T1000 (cell line): ENCODE data around the gene EGFLAM.

Source experiments
- DNase-seq: peaks from one replicate; lab custom pipeline; 2025; ENCODE audit warnings: mixed read lengths; lab: John Stamatoyannopoulos, UW

EGFLAM gene

DNA sequence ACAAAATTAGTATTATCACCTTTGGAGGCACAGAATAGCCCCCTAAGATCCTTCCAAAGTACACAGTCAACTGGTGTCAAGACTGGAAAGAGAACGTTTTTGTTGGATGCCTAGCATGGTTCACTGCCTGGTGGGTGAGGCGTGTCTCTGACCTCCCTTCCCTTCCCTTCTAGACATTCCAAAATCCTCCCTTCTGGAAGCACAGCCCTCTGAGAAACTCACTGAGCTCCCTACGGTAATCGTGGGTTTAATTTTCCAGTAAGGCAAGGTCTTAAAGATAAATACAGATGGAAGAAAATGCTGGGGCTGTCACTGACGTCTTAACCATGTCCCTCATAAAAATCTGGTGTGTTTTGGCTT, 159.3 kb downstream of the EGFLAM start:
- no peak for DNase-seq

DNA sequence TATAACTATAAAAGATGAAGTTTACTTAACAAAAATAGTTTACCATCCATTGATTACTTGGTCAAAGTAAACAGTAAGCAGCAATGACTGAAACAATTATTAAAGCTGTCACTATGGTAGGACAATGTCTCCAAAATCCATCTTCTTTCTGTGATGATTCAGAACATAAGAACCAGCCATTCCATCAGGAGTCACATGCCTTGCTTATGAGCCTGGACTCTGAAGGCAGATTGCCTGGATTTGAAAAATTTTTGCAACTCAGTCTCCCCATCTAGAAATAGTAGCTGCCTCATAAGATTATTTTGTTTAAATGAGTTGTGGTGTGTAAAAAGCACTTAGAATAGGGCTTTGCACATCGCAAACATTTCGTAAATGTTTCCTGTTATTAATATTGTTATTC, 161.9 kb downstream of the EGFLAM start:
- DNase-seq = no peak

DNA sequence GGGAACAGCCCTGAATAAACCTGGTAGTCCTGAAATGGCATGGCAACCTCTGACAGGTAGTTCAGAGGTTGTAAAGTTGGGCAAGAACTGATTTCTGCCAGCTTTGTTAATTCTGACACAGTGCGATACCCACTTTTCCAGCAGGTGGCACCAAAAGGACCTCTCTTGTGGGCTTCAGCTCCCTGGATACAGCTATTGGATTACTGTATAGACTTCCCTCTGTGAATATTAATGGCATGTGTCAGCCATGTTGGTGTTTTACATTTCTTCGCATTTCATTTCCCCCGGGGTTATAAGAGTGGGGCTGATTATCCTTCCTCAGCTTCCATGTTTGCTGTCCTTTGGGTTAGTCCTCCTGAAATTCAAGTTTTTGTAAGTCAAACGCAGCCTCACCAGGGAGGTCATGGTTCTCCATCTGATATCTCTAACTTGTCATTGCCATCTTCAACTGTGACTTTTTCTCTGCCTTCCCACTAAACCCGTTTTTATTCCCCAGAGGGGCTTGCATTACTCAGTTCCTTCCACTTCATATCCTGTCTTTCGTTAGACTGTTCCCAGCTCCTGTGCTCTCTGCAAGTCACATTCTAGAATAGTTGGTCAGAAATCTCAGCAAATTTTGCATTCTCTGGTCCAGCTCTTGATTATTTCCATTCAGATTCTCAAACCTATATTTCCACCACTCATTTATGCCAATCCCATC, 162.5 kb downstream of the EGFLAM start:
- DNase-seq = peak; percentile 34

DNA sequence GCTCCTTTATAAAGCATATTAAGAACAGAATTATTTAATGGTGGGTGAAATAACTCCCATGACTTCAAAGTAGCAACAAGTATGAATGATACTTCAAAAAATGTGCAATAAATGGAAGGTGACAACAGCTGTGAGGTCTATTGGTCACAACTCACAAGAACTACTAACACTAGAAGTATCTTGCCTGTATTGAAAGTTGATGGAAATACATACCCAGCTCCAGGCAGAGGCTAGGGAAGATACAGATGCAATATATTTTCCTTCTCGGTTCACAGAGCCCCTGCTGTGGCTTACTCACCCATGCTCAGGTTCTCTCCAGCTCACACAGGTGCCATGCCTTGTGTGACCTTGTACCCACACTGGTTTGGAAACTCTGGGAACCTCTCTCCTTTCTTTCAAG, 164.3 kb downstream of the EGFLAM start:
- no peak for DNase-seq

DNA sequence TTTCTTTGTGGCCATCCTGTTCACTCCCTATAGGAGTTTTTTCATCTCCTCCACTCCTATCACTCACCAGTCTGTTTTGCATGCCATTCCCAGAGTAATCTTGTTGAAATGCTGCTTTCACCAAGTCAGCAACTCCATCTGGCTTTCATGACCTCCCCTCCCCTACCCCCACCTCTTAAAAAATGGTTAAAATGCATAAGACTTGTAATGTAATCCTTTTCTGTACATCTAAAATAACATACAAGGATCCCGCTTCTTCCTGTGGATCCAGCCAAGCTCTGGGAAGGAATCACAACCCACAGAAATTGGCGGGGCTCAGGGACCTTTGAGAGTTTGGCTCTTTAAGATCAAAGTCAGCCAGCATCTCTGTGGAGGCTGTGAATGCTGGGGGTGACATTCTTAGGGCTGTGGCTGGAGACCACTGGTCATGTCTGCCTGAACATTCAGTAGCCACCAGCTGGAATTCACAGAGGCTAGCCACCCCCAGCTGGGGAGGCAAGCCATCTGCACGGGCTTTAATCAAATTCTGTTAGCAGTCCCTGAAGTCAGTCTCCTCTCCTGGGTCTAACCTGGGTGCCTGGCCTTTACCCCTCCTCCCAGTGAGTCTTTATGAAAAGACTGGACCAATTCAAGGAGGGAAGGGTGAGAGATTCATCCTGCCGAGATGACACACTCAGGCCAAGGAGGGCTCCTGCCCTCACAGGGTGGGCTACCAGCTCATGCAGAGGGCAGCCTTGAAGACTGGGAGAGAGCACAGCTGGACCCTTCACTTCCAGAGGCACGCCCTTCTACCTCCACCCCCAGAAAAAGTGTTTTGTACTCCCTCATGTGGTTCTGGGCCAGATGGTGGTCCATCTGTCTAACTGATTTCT, 165.2 kb downstream of the EGFLAM start:
- no peak for DNase-seq

DNA sequence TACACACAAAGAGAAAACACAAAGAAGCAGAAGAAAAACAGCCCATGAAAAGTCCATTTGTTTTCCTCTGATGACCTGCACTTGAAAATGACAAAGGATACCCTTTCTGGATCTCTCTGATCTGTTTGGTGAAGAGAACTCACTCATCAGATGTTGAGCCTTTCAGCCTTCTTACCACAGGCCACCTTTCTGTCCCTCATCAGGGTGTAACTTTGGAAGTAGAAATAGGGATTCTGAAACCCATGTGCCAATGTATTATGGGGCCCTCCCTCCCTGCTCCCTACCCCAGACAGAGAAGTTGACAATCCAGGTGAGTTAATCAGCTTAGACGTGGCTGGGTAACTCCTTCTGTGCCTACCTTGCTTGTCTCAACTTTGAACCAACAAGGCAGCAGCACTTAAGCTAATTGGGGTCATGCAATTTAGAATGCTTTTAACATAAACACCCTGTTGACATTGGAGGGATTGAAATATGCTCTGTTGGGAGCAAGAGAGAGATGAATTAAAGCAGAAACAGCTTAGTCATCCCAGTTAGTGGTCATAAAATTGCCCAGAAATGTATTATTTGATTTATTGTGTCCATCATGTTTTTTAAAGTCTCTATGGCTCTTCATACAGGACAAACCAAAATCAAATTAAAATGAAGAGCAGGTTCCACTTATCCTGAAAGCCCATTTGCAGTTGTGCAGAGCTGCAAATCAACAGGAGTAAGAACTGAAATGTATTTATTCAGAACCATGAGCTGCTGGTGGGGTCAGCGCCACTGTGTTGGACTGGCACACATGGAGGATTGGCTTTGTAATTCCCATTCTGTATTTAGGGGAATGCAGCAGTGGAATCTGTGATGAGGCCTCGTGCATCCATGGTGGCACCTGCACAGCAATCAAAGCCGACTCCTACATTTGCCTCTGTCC, 166.0 kb downstream of the EGFLAM start:
- DNase-seq = no peak

DNA sequence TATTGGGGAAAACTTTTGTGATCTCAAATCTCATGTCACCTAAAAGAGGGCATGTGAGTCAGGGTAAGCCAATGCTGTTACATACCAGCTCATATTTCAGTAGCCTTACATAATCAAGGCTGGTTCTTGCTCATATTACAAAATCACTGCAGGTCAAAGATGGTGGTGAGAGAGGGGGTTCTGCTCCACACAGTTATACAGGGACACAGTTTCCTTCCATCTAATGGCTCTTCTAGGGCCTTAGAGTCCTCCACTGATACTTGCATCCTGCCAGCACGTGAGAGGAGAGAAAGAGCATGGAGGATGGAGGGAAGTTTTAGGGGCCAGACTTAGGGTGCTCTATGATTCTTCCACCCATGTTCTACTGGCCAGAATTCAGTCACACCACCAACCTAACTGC, 168.1 kb downstream of the EGFLAM start:
- no peak for DNase-seq

DNA sequence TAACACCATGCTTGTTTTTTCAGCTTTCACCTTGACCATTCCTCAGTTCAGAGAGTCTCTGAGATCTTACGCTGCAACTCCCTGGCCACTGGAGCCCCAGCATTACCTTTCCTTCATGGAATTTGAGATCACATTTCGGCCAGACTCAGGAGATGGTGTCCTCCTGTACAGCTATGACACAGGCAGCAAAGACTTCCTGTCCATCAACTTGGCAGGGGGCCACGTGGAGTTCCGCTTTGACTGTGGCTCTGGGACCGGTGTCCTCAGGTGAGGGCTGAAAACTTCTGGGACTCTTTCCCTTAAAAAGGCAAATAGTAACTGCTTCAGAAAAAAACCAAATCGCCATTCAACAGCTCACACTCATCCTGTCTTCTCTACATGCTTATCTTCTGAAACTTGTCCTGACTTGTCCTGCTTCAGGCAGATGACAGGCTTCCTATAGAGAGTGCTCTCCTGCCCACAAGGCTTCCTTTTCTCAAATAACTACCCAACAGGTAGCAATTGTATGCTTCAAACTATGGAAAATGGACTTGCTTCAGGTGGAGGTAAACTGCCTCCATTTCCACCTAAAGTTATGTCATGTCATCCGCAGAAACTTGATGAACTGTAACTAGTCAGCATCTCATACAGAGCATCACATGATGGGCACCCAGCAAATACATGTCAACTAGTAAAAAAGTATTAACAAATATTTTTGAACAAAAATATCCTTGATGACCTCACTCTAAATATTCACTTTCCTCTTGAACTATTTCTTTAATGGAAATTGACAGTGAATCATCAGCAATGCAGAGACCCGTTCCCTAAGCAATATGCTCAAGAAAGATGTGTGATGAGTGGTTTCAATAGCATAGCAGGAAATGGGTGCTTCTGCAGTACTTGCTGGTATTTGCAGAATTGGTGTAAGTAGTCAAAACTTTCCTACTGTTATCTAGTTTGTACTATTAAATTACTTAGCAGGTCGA, 168.9 kb downstream of the EGFLAM start:
- DNase-seq = no peak

DNA sequence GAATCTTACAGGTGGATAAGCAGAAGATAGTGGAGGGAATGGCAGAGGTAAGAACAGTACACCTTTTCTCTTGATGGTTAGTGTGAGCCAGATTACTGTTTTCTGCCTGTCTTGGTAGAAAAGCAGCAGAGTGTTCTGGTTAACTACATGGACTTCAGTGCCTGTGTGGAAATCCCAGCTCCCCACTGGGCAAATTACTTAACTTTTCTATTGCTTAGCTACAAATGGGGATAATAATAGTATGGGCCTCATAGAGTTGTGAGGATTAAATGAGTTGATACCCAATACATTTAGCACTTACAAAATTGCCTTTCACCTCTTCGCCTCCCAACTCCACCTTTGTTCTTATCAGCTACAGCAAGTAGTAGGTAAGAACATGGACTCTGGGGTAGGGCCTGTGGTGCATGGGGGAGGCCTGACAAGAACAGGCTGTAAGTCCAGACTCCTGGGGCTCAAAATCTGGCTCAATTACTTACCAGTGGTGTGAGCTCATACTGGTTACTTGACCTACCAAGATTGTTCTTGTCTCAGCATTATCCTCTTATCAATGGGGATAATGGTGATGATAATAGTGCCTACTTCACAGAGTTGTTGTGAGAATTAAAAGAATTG, 173.0 kb downstream of the EGFLAM start:
- no peak for DNase-seq

DNA sequence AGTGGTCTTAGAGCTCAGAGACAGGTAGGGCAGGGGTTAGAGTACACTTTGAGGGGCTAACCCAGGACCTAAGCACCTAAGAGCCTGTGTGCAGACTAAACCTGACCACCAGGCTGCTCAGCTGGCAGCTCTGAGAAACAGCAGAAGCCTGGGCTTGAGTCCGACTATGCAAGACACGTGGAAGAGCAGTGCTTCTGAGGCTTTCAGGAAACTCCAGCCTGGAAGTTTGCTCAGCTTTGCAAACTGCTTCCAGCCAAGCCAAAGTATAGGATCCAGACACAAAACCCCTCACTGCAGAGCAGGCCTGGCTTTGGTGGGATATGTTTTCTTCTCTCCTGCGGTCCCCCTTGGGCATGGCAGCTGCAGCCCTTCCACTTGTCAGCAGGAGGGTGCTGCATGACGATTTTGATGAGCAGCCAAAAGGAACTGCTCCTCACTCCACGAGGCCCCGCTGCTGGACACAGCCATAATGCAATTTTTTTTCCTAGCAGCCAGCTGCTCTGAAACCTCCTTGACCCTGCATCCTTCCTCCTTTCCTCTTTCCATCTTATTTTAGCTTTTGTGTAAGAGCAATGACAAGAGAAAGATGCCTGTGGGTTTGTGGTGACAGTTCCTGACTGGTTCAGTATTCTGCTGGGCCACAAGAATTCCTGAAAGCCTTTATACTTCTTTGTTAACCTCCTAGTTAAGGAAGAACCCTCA, 175.0 kb downstream of the EGFLAM start:
- no peak for DNase-seq

DNA sequence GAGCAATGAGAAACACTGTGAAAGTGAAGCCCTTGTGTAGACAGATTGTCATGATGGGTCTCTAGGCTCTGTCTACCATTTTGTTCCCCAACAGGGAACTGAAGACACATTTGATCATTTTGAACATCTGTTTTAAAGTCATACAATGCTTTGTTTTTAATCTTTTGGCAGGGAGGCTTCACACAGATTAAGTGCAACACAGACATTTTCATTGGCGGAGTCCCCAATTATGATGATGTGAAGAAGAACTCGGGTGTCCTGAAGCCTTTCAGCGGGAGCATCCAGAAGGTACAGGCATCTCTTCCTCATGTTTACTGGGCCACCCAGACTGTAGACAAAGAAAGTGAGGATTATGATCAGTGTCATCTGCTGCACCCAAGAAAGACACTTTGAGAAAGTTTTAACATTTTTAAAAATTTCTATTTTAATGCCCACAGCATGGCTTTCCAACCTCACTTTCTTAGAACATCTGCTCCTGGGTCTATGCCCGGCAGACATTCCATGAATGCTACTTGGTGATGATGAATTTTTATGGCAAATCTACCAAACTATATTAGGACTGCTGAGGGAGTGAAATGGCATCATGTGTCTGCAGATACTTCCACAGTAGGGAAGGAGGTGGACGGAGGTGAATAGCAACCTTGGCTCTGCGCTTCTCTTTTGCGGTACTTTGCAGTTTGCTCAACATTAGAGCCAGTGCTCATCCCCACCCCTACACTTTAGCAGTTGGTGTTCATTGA, 176.8 kb downstream of the EGFLAM start:
- DNase-seq = no peak

DNA sequence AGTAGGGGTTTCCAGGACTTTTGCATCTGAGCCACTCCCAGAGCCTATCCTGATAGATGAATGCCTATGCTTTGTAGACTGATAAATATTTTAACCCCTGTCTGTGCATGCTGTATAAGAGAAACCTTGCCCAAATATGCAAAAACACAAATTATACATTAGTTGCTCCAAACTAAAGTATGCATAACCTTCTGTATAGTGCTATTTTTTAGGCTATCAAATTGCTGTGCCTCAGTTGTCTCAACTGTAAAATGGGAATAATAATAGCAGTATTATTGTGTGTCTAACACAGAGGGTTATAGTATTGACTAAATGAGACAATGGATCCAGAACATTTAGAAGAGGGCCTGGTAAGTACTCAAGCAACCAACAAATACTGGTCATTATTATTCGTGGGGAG, 180.4 kb downstream of the EGFLAM start:
- no peak for DNase-seq

DNA sequence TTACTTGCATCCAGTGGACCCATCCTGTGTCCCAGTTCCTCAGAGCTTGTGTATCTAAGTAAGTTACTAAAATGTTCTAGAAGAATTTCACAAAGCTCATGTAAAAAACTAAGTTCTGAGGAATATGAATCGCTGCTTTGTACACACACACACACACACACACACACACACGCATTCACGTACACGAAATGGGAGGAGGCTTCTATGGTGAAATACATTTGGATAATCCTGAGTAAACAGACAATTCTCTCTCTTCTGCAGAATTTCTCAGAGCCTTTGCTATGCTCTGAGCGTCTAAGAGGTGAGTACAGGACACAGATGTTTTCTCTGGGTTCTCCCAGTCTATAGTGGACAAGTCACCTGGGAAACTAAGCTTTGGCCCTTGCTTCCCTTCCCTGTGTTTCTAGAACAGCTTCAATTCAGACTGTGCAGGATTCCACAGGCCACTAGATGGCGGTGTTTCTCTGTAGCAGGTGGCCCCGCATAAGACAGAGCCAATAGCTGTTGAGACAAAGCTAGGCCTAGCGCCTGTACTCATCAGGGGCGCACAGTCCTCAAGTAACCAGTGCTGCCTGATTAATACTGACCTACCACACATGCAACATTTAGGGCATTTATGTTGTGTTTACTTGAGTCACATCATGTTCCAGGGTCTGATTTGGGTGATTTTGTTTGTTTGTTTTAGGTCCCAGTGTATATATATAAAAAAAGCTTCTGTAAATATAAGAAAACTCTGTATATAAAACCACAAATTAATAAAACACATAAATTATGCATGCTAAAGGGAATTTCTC, 183.3 kb downstream of the EGFLAM start:
- peak; percentile 79 for DNase-seq

DNA sequence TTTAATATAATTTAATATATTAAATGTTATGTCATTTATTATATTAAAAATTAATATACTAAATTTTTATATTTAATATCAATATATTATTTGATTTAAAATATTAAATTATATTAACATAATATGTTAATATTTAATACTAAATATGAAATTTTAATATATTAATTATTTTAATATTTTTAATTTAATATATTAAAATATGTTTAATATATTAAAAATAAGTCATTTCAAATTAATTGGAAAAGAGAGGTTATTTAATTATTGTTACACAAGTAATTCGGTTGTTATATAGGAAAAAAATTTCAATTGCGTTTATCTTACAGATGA, 183.9 kb downstream of the EGFLAM start:
- no peak for DNase-seq

DNA sequence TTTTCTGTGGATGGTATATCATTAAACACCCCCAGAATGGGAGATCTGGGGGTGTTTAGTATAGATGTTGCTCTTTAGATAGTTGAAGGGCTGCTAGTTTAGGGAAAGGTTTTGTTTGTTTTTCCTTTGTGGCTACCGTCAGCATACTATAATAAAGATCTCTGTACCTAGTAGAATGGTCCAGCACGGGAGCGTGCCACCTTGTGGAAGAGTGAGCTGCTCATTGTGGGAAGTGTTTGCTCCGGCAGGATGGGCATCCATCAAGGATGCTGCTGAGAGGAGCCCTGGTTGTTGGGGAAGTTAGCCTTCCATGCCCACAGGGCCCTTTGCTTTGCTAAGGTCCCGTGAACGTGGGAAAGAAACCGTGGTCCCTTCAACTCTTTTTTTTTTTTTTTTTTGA, 185.0 kb downstream of the EGFLAM start:
- no peak for DNase-seq

DNA sequence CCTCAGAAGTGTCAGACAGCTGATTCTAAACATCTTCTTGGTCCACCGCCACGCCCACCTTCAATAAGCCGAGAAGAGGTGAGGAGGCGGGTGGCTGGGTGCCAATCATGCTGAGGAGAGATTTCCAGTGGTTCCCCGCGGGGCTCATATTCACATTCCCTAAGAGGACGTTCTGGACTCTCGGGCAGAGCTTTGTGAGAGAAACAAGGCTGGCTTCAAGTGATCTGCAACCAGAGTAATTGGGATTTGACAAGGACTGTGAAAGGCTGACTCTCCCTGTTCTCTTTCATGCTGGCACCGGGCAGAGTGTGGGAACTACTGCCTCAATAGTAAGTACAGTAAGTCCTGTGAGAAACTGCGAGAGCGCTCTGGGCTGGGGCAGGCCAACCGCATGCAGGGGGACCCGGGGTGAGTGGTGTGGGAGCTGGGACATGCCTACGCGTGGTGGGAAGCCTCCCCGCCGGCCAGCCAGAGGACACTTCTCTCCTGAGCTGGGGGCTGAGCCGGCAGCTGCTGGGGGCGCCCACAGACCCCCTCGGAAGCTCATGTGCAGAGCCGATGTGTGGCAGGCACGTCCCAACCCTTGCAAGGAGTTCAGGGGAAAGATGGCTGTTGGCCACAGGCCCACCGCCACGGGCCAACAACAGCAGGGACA, 187.1 kb downstream of the EGFLAM start:
- DNase-seq = no peak

DNA sequence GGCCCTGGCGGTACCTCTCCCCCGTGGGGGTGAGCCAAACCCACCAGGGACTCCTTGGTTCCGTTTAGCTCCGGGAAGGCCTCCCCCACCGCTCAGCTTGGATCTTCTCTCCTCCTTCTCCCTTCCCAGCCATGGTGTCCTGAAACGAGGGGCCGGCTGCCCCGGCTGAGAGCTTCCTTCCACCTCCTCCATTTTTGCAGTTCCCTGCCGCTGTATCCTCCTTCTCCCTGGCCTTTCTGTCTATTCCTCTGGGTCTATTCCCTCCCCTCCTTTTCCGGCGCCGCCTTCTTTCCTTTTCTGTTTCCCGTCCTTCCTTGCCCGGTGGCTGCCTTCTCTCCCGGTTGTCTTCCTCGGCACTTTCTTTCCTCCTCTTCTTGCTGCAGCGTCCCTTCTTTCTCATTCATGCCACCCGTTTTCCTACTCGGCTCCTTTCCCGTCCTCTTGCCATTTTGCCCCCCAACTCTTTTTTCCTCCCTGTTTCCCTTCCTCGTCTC, 187.7 kb downstream of the EGFLAM start:
- DNase-seq = peak; percentile 49

DNA sequence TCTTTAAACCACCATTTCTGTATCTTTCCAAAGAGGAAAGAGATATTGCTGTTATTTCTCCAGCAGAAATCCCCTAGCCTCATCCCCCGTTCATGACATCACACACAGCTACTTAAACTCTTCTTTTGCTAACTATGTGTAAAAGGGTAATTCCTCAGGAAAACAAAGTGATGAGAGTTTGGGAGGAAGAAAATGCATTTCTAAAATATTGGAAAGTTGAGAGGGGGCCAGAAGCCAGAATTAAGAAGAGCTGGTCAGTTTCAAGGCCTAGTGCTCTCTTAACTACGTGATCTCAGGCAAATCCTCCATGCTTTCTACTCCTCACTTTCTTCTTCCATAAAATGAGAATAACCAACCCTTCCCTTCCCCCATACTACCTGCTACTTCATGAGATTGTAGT, 188.7 kb downstream of the EGFLAM start:
- no peak for DNase-seq
